H54 (cell line): ENCODE measurements around the gene LMF2.

Experiments
- DNase-seq: peaks from one replicate; pipeline ENCODE4 v3.0.0; 2011; ENCODE audit warnings: low spot score, mixed read lengths; ENCODE audit not compliant: insufficient read length
- FAIRE-seq: peaks from 3 replicates; lab custom pipeline; 2011; peaks lifted over from hg19 to GRCh38; lab: Jason Lieb, UNC
- POLR2A ChIP-seq: IDR thresholded peaks from 2 replicates; pipeline ENCODE4 v1.6.1; 2011; ENCODE audit warnings: low read depth, mild to moderate bottlenecking, low read length

The LMF2 gene

GRCh38 chr22:50530580-50530876, 23.0 kb upstream of the LMF2 start:
- FAIRE-seq (no peak), DNase-seq (no peak)
- no peak for TF ChIP-seq POLR2A

GRCh38 chr22:50529897-50530579, 22.5 kb upstream of the LMF2 start, which contains the start of gene TYMP:
Gene TYMP, minus strand, starts transcription at chr22:50530012. Its CDS starts 303 bp downstream, at chr22:50529709.
- no peak for FAIRE-seq
- DNase-seq, result no peak
- no peak for TF ChIP-seq POLR2A

GRCh38 chr22:50529416-50529896, 22.0 kb upstream of the LMF2 start:
- no peak for TF ChIP-seq POLR2A
- DNase-seq (no peak), FAIRE-seq (no peak)

- no peak for FAIRE-seq
Observed at GRCh38 chr22:50528682-50529415, 21.3 kb upstream of the LMF2 start.

GRCh38 chr22:50527921-50528681, 20.6 kb upstream of the LMF2 start:
- no peak for TF ChIP-seq POLR2A
- DNase-seq (no peak), FAIRE-seq (no peak)

More at GRCh38 chr22:50528682-50529415, 21.3 kb upstream of the LMF2 start:
- DNase-seq, result no peak
- no peak for TF ChIP-seq POLR2A

GRCh38 chr22:50526834-50527801, 19.6 kb upstream of the LMF2 start:
- TF ChIP-seq POLR2A, result no peak
- DNase-seq, result no peak
- FAIRE-seq, result no peak

- TF ChIP-seq POLR2A, result no peak; the same call in 1 of the 2 replicates
- FAIRE-seq (no peak), DNase-seq (peak; percentile 71)
Observed at GRCh38 chr22:50526108-50526833, 18.8 kb upstream of the LMF2 start.

- no peak for FAIRE-seq
Observed at GRCh38 chr22:50525858-50526107, 18.3 kb upstream of the LMF2 start.

GRCh38 chr22:50525104-50525857, 17.8 kb upstream of the LMF2 start, which contains the start of gene SCO2:
Gene SCO2, minus strand, starts transcription at chr22:50525598. Its CDS starts 1,187 bp downstream, at chr22:50524411.
- DNase-seq, result peak; percentile 95
- no peak for FAIRE-seq
- peak; percentile 75 for TF ChIP-seq POLR2A

More at GRCh38 chr22:50525858-50526107, 18.3 kb upstream of the LMF2 start:
- no peak for TF ChIP-seq POLR2A
- DNase-seq, result no peak

- TF ChIP-seq POLR2A, result no peak
- no peak for FAIRE-seq
- DNase-seq, result no peak
Observed at GRCh38 chr22:50524676-50525103, 17.2 kb upstream of the LMF2 start.

- DNase-seq (no peak), FAIRE-seq (no peak)
- no peak for TF ChIP-seq POLR2A
Observed at GRCh38 chr22:50523806-50524675, 16.5 kb upstream of the LMF2 start.
